Measurements from ENCODE around the gene ANKFY1. TPM values are rescaled to one million over a fixed set of nuclear protein-coding genes. Genes with fewer than 3 reads are reported as not detected.
A peak's percentile ranks its signal among the peaks of the same experiment; 100 is the strongest.

The ANKFY1 gene, protein sequence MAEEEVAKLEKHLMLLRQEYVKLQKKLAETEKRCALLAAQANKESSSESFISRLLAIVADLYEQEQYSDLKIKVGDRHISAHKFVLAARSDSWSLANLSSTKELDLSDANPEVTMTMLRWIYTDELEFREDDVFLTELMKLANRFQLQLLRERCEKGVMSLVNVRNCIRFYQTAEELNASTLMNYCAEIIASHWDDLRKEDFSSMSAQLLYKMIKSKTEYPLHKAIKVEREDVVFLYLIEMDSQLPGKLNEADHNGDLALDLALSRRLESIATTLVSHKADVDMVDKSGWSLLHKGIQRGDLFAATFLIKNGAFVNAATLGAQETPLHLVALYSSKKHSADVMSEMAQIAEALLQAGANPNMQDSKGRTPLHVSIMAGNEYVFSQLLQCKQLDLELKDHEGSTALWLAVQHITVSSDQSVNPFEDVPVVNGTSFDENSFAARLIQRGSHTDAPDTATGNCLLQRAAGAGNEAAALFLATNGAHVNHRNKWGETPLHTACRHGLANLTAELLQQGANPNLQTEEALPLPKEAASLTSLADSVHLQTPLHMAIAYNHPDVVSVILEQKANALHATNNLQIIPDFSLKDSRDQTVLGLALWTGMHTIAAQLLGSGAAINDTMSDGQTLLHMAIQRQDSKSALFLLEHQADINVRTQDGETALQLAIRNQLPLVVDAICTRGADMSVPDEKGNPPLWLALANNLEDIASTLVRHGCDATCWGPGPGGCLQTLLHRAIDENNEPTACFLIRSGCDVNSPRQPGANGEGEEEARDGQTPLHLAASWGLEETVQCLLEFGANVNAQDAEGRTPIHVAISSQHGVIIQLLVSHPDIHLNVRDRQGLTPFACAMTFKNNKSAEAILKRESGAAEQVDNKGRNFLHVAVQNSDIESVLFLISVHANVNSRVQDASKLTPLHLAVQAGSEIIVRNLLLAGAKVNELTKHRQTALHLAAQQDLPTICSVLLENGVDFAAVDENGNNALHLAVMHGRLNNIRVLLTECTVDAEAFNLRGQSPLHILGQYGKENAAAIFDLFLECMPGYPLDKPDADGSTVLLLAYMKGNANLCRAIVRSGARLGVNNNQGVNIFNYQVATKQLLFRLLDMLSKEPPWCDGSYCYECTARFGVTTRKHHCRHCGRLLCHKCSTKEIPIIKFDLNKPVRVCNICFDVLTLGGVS
- total RNA-seq (10 to 100 TPM; 20.6 to 44.9 (median 24.9) TPM), polyA plus RNA-seq (10 to 100 TPM in 1 of 2 donors, 1 to 10 TPM in 1; 9.4 to 14.5 TPM)
- long read RNA-seq, donor 1, partial matches to known transcripts: 1 of 9 reads
- long read RNA-seq, donor 1, other reads (novel, unspliced or antisense): 8 of 9 reads
- long read RNA-seq, donor 2, partial matches to known transcripts: 6 of 10 reads
- long read RNA-seq, donor 2, other reads (novel, unspliced or antisense): 4 of 10 reads
- long read RNA-seq, donor 3, full-length matches to known transcripts: 2 of 10 reads
- long read RNA-seq, donor 3, partial matches to known transcripts: 2 of 10 reads
- long read RNA-seq, donor 3, other reads (novel, unspliced or antisense): 6 of 10 reads

DNA sequence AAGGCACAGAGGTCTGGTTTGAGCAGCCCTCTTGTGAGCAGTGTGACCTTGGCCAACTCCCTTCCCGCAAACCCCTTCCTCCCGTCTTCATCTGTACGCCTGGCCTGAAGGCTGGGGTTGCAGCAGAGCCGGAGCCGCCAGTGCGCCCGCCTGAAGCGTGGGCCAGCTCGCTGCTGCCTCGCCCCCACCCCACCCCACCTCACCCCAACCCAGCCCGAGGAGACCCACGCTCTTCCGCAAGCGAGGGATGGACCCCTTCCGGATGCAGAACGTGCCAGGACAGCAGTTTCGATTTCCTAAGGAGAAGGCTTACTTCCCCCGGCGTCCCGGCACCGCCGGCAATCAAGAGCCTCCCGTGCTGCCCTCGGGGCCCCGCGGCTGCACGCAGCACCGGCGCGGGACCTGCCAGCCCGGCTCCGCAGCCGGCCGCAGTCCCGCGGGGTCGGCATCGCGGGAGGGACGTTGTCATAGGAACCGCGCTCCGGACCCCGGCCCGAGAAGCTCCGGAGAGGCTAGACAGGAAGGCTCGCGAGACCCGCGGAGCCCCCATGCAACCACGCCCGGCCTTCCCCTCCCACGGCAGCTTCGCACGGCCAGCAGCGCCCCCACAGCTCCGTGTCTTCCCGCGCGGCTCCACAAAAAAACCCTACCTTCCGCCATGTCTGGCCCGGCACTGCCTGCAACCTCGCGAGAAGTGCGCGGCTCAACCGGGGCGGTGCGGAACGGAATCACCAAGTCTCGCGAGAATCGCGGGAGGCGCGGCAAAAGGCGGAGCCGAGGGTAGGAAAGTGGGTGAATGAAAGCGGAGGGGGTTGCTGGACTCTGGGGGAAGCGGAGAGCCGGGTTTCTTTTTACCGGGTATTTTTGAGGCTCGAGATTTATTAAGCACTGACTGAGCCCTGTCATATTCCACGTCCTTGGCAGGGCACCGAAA, at the start of gene ANKFY1:
Gene ANKFY1, minus strand, starts transcription at position 698 of the 934 bp plus-strand sequence. Its CDS starts 38 bp downstream, at position 660.
- peak; percentile 93 to 98 (median 96) for ATAC-seq
- intact Hi-C loops (cut with DNase I): loop anchor here in 5 of 10 donors (5.0 to 10.0 kb wide), 5 partner anchors 36 to 101 kb away; partner anchors contain the start of gene UBE2G1 (in 1 of the 5)
- 0 to 1% (median 1%) methylated on average over 43 to 85 of the region's 85 CpGs for WGBS, 4 donors

DNA sequence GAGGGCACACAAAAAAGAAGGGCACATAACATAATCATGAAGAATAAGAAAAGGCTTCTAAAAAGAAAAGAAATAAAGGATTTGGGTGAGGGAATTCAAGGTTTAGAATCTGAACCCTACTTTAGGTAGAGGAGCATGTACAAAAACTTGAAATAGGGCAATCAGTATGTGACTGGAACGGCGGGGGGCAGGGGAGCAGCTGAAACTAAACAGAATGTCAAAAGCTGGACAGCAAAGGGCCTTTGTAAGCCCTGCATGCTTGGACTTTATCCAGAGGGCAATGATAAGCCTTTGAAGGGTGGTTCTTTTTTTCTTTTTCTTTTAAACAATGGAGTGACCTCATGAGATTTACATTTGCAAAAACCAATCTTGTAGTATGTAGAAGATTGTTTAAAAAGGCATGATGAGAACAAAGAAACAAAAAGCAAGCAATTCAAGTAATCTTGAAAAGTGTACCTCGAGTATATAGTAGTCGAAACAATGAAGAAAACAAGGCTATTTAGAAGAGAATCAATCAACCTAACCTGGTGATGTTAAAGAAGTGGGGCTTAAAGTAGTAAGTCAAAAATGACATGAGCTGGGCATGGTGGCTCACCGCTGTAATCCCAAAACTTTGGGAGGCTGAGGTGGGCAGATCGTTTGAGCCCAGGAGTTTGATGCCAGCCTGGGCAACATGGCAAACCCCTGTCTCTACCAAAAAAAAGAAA, 46.7 kb upstream of the ANKFY1 start:
- ATAC-seq: peak; percentile 66 to 85 (median 78)
- intact Hi-C loops (cut with DNase I): loop anchor here in 6 of 10 donors (5.0 to 10.0 kb wide), 2 partner anchors 54 to 57 kb away; partner anchors contain the start of gene UBE2G1 (in 6 of the 6)
- H3K4me3 ChIP-seq: peak overlapping the region in 1 of 12 donors; percentile 4

More for the DNA sequence above, at the start of gene ANKFY1:
- DNase-seq: peak; percentile 97 to 99 (median 97)
- Histone ChIP-seq H3K4me3 (peak within 1 kb of the TSS; percentile 83 to 99 (median 97)), H3K4me1 (peaks cover 0 to 34% (median 19%) of the 10 kb centered on the region in 12 donors), H3K27ac (peak within 1 kb of the TSS; percentile 74 to 95 (median 90)), H3K36me3 (peaks cover 0 to 36% (median 8%) of the 10 kb centered on the region in 9 donors), H3K9me3 (peaks cover 0 to 16% (median 9%) of the 10 kb centered on the region in 12 donors), H3K27me3 (no peaks in the 10 kb centered on the region)
- peak in 1 of 2 donors; percentile 87 for TF ChIP-seq POLR2A (IDR thresholded peaks at IDR 0.05)
- TF ChIP-seq, protein P1, sequence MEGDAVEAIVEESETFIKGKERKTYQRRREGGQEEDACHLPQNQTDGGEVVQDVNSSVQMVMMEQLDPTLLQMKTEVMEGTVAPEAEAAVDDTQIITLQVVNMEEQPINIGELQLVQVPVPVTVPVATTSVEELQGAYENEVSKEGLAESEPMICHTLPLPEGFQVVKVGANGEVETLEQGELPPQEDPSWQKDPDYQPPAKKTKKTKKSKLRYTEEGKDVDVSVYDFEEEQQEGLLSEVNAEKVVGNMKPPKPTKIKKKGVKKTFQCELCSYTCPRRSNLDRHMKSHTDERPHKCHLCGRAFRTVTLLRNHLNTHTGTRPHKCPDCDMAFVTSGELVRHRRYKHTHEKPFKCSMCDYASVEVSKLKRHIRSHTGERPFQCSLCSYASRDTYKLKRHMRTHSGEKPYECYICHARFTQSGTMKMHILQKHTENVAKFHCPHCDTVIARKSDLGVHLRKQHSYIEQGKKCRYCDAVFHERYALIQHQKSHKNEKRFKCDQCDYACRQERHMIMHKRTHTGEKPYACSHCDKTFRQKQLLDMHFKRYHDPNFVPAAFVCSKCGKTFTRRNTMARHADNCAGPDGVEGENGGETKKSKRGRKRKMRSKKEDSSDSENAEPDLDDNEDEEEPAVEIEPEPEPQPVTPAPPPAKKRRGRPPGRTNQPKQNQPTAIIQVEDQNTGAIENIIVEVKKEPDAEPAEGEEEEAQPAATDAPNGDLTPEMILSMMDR (IDR thresholded peaks at IDR 0.05): peak in 5 of 12 donors; percentile 15 to 38 (median 34)

More for the DNA sequence above, 46.7 kb upstream of the ANKFY1 start:
- no peak for TF ChIP-seq POLR2A (IDR thresholded peaks at IDR 0.05)
- TF ChIP-seq, protein P1 (IDR thresholded peaks at IDR 0.05): no peak
- Histone ChIP-seq H3K36me3 (peaks cover 0 to 15% (median 13%) of the 10 kb centered on the region in 9 donors), H3K27ac (peak overlapping the region; percentile 8 to 82 (median 56)), H3K27me3 (no peaks in the 10 kb centered on the region), H3K4me1 (peaks cover 0 to 66% (median 55%) of the 10 kb centered on the region in 12 donors), H3K9me3 (no peaks in the 10 kb centered on the region)
- DNase-seq: peak in 4 of 5 donors; percentile 40 to 61 (median 48)
- 52 to 58% (median 54%) methylated on average over 6 of the region's 6 CpGs for WGBS, 4 donors
